H1 (cell line): Measurements from ENCODE around the gene ZNF488. TPM values are rescaled to one million over a fixed set of nuclear protein-coding genes. Genes with fewer than 3 reads are reported as not detected.

ENCODE experiments used
- BCL11A ChIP-seq, 2 experiments: IDR thresholded peaks; one replicate each; pipeline ENCODE4 v1.6.1; 2011; ENCODE audit warnings: low read depth in 2 of 2, low read length in 2 of 2, mild to moderate bottlenecking in 2 of 2
- CTBP2 ChIP-seq: IDR thresholded peaks from 2 replicates; pipeline ENCODE4 v1.7.0; 2011; ENCODE audit warnings: borderline replicate concordance, mild to moderate bottlenecking, moderate library complexity, mixed read lengths, low read length; ENCODE audit not compliant: insufficient read depth, insufficient read length
- JUND ChIP-seq: IDR thresholded peaks from 2 replicates; pipeline ENCODE4 v1.6.1; 2011; ENCODE audit warnings: mild to moderate bottlenecking, improper control_type of control experiment, low read length
- MAFK ChIP-seq: IDR thresholded peaks from 2 replicates; pipeline ENCODE4 v1.6.1; 2012; ENCODE audit warnings: low read depth, mild to moderate bottlenecking, improper control_type of control experiment, low read length
- SUZ12 ChIP-seq: fragments of 200-600 bp; sonication (generic); IDR thresholded peaks from 2 replicates; pipeline ENCODE4 v1.6.1; 2012; ENCODE audit warnings: mild to moderate bottlenecking, inconsistent platforms, low read length, moderate library complexity, mixed read lengths
- polyA plus RNA-seq, 7 experiments: library from polyadenylated mRNA; depleted of rRNA in 3 of 7; stranded (reverse) in 5 of 7; unstranded in 2 of 7; fragments of >200 nt in 5 of 7; fragments of 200-250 nt in 2 of 7; gene quantifications; 1 replicate in 5 of 7; 2 replicates in 1 of 7; 4 replicates in 1 of 7; pipeline versions ENCODE4 v1.2.1 to v1.2.3, GENCODE V29; 2011 to 2013; ENCODE audit warnings: missing spikeins in 2 of 7, mixed read lengths in 2 of 7
- total RNA-seq: library from RNA; stranded (reverse); fragmentation: NEBNext Ultra II Directional; extraction: Animal tissue kit (Norgen Biotek cat#: 25700); gene quantifications from 2 replicates; pipeline ENCODE4 v1.2.1, GENCODE V29; 2021

Gene ZNF488
- total and polyA plus RNA-seq, 2 of the 8 experiments (the other 6 are each of a cell fraction or from before 2014, with no cell fraction given): 7.9 to 11.4 TPM

DNA sequence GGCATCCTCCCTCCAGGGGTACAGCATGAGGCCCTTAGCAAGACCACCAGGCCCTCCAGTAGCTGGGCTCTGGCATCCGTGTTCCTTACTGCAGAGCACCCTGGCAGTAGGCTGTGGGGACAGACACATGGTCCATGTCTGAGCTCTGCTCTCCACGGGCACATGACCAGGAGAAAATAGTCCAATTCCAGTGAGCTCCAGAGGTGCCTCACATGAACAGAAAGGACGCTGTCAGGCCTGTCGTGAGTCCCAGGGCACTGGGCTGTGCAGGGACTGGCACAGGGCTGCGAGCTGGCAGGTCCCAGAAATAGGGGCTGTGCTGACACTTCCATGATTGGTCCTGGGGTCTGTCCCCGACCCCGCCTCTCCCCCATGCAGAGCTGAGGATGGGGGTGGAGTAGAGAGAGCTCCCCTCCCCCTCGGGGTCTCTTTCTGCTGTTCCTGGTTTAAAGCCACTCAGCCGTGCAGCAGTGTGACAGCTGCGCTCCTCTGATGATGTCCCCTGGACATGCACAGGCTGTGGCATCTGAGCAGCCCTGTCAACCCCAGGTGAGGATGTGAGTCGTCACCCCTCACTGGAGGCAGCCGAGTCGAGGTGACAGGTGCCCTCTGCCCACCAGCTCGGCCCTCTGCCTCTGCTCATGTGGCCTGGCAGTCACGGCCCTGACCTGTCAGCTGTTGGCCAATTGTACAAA lies 25.2 kb upstream of the ZNF488 start (continued):
- TF ChIP-seq CTBP2 (no peak), BCL11A (IDR thresholded peaks at IDR 0.05; ENCODE audit: low read depth in 2 of 2, low read length in 2 of 2) (no peak), MAFK (no peak), JUND (no peak), SUZ12 (no peak)
